PC-3 (cell line): ENCODE data around the gene RDH16. TPM values are rescaled to one million over a fixed set of nuclear protein-coding genes. Genes with fewer than 3 reads are reported as not detected.

ENCODE experiments used
- ATAC-seq: fragments of 200-7000 bp; cut with Tn5 transposase; 2 replicates; pipeline ENCODE4 v1.9.1; 2020; ENCODE audit warnings: mild to moderate bottlenecking, moderate library complexity
- BruUV-seq: library from RNA; stranded (reverse); fragments of 400-500 nt; replicated peaks from 2 replicates; lab custom pipeline; 2021; lab: Mats Ljungman, UMichigan
- CTCF ChIA-PET: fragments of 300-600 bp; sonication (Branson Sonifier 250); formaldehyde crosslinking; loops from one replicate; lab custom pipeline; 2022; ENCODE audit warnings: antibody characterized with exemption; lab: Charles Lee
- POLR2A ChIA-PET: fragments of 300-600 bp; sonication (Branson Sonifier 250); formaldehyde crosslinking; loops from one replicate; lab custom pipeline; 2022; ENCODE audit warnings: antibody characterized with exemption; ENCODE audit not compliant: unreplicated experiment; lab: Charles Lee
- DNase-seq: peaks from one replicate; pipeline ENCODE4 v3.0.0-alpha.2; 2015
- H2AFZ ChIP-seq: fragments of 300-600 bp; sonication (generic); 2 replicates; pipeline ENCODE4 v1.6.0; 2016; ENCODE audit warnings: antibody characterized with exemption, low read length
- H3F3A ChIP-seq: fragments of 300-600 bp; sonication (generic); one replicate; pipeline ENCODE4 v1.6.0; 2017; ENCODE audit warnings: antibody characterized with exemption, low read length, control low read depth, mild to moderate bottlenecking; ENCODE audit not compliant: unreplicated experiment
- H3K27ac ChIP-seq: fragments of 300-600 bp; sonication (generic); 2 replicates; pipeline ENCODE4 v1.5.1; 2016; ENCODE audit warnings: mild to moderate bottlenecking, low read length
- H3K27me3 ChIP-seq: fragments of 300-600 bp; sonication (generic); 2 replicates; pipeline ENCODE4 v1.6.1; 2016; ENCODE audit warnings: low read length, mixed read lengths
- H3K36me3 ChIP-seq: fragments of 300-600 bp; sonication (generic); 2 replicates; pipeline ENCODE4 v1.6.1; 2016; ENCODE audit warnings: low read depth, mixed run types, low read length, mixed read lengths
- H3K4me1 ChIP-seq: fragments of 300-600 bp; sonication (generic); 2 replicates; pipeline ENCODE4 v1.5.1; 2016; ENCODE audit warnings: low read length; ENCODE audit not compliant: insufficient read depth
- H3K4me2 ChIP-seq: fragments of 300-600 bp; sonication (generic); 2 replicates; pipeline ENCODE4 v1.6.0; 2016; ENCODE audit warnings: low read length
- H3K4me3 ChIP-seq: fragments of 300-600 bp; sonication (generic); 2 replicates; pipeline ENCODE4 v1.5.1; 2016; ENCODE audit warnings: mild to moderate bottlenecking, low read length, mixed read lengths
- H3K79me2 ChIP-seq: fragments of 300-600 bp; sonication (generic); 2 replicates; pipeline ENCODE4 v1.6.1; 2017; ENCODE audit warnings: low read length, mixed read lengths
- H3K9ac ChIP-seq: fragments of 300-600 bp; sonication (generic); 2 replicates; pipeline ENCODE4 v1.6.0; 2016; ENCODE audit warnings: mild to moderate bottlenecking, low read length
- H3K9me2 ChIP-seq: fragments of 300-600 bp; sonication (generic); replicated peaks from 2 replicates; pipeline ENCODE4 v1.6.1; 2016; ENCODE audit warnings: mixed run types, low read length, mixed read lengths
- H3K9me3 ChIP-seq: fragments of 300-600 bp; sonication (generic); 2 replicates; pipeline ENCODE4 v1.6.1; 2016; ENCODE audit warnings: low read length, mixed read lengths
- H4K20me1 ChIP-seq: fragments of 300-600 bp; sonication (generic); 2 replicates; pipeline ENCODE4 v1.6.1; 2016; ENCODE audit warnings: low read length, mixed read lengths
- CTCF ChIP-seq: fragments of 300-600 bp; sonication (generic); conservative IDR thresholded peaks from 2 replicates; pipeline ENCODE4 v1.5.1; 2017; ENCODE audit warnings: antibody characterized with exemption, low read depth, mild to moderate bottlenecking, low read length
- EZH2 ChIP-seq: fragments of 300-600 bp; sonication (generic); IDR thresholded peaks from one replicate; pipeline ENCODE4 v1.6.1; 2017; ENCODE audit warnings: antibody characterized with exemption, mild to moderate bottlenecking, low read length; ENCODE audit not compliant: unreplicated experiment
- EZH2phosphoT487 ChIP-seq: fragments of 300-600 bp; sonication (generic); IDR thresholded peaks from 2 replicates; pipeline ENCODE4 v1.6.1; 2018; ENCODE audit warnings: mild to moderate bottlenecking, antibody characterized with exemption, low read length, borderline replicate concordance
- intact Hi-C: fragments of 100-400 bp; cut with micrococcal nuclease; formaldehyde crosslinking; loops from 2 replicates; pipeline ENCODE4 v1.9.0; 2023
- total RNA-seq: library from RNA; depleted of rRNA; stranded (reverse); fragments of >200 nt; gene quantifications from 2 replicates; pipeline ENCODE4 v1.2.3, GENCODE V29; 2014

RDH16 gene
- total RNA-seq, 1 experiment from 2014 or later: 0.73 TPM

GRCh38 chr12:56930241-56930640, 27.2 kb downstream of the RDH16 start:
- no peak for DNase-seq
- ChIA-PET POLR2A (no interaction called here), CTCF (no interaction called here)
- TF ChIP-seq EZH2 (no peak), CTCF (no peak), EZH2phosphoT487 (no peak)
- ATAC-seq: no peak
- Histone ChIP-seq H4K20me1 (no peaks in the 10 kb centered on the region), H3K9me3 (no peaks in the 10 kb centered on the region), H3K4me3 (no peak overlapping the region), H2AFZ (no peak overlapping the region), H3K27me3 (peaks cover 4% of the 10 kb centered on the region; the same call in 1 of the 2 replicates), H3K4me1 (peaks cover 6% of the 10 kb centered on the region; the same call in 1 of the 2 replicates), H3K4me2 (no peak overlapping the region), H3K27ac (no peak overlapping the region), H3K9me2 (no peaks in the 10 kb centered on the region), H3K9ac (no peak overlapping the region), H3K79me2 (no peaks in the 10 kb centered on the region), H3K36me3 (no peaks in the 10 kb centered on the region), H3F3A (no peaks in the 10 kb centered on the region)
- intact Hi-C loops: no loop called here
- BruUV-seq: no TSS peak

- ATAC-seq: no peak
- ChIA-PET POLR2A (no interaction called here), CTCF (no interaction called here)
- H3K27me3 ChIP-seq: peaks cover 4% of the 10 kb centered on the region; the same call in 1 of the 2 replicates
- H3K9ac ChIP-seq: no peak overlapping the region
- H3K36me3 ChIP-seq: no peaks in the 10 kb centered on the region
- no peaks in the 10 kb centered on the region for H3K9me3 ChIP-seq
- intact Hi-C loops: no loop called here
- no peak overlapping the region for H3K4me2 ChIP-seq
- H3F3A ChIP-seq: no peaks in the 10 kb centered on the region
- H3K27ac ChIP-seq: no peak overlapping the region
- no peaks in the 10 kb centered on the region for H4K20me1 ChIP-seq
- no peak for DNase-seq
- no peaks in the 10 kb centered on the region for H3K9me2 ChIP-seq
- BruUV-seq: no TSS peak
- peaks cover 3% of the 10 kb centered on the region; the same call in 1 of the 2 replicates for H3K4me1 ChIP-seq
- TF ChIP-seq CTCF (no peak), EZH2phosphoT487 (no peak), EZH2 (no peak)
- no peaks in the 10 kb centered on the region for H3K79me2 ChIP-seq
- H2AFZ ChIP-seq: no peak overlapping the region
- H3K4me3 ChIP-seq: no peak overlapping the region
Measured at GRCh38 chr12:56929780-56930179, 27.6 kb downstream of the RDH16 start.

DNA sequence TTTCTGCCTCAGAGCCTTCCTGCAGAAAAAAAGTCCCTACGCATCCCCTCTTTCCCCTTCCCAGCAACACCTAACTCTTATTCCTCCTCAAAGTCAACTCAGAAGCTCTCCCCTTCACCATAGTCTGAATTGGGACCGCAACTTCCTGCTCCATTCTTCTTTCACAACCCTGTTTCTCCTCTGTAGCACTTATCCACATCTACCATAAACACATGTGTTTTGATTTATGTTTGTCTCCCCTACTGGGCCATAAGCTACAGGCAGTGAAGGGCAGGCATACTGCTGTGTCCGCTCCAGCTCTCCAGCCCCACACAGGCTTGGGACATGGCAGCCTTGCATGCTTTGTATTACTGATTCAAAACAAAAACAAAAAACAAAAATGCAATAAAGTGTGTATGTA, 29.1 kb downstream of the RDH16 start:
- Histone ChIP-seq H3K27me3 (peaks cover 4% of the 10 kb centered on the region; the same call in 1 of the 2 replicates), H3K4me3 (no peak overlapping the region), H2AFZ (no peak overlapping the region), H3K79me2 (no peaks in the 10 kb centered on the region), H3K36me3 (no peaks in the 10 kb centered on the region), H3K4me1 (no peaks in the 10 kb centered on the region), H3K9me2 (no peaks in the 10 kb centered on the region), H3K4me2 (no peak overlapping the region), H3K27ac (no peak overlapping the region), H3F3A (no peaks in the 10 kb centered on the region), H4K20me1 (no peaks in the 10 kb centered on the region), H3K9me3 (no peaks in the 10 kb centered on the region), H3K9ac (no peak overlapping the region)
- TF ChIP-seq CTCF (no peak), EZH2phosphoT487 (no peak), EZH2 (no peak)
- DNase-seq (no peak), ATAC-seq (no peak)
- ChIA-PET CTCF (no interaction called here), POLR2A (no interaction called here)
- BruUV-seq: no TSS peak
- intact Hi-C loops: no loop called here
